ENCODE data around the gene AP3S2. TPM values are rescaled to one million over a fixed set of nuclear protein-coding genes. Genes with fewer than 3 reads are reported as not detected.
A peak's percentile ranks its signal among the peaks of the same experiment; 100 is the strongest.

AP3S2 gene
- total and polyA plus RNA-seq, 12 donors = 10.8 to 110 (median 60.8) TPM

GRCh38 chr15:89912145-89912673 is 18.4 kb upstream of the AP3S2 start:
- peak overlapping the region in 3 of 5 donors; percentile 51 to 77 (median 60) for H3K27ac ChIP-seq
- H3K4me1 ChIP-seq (replicated peaks in 1 of 2) = peaks cover 8 to 15% of the 10 kb centered on the region in 2 donors
- no peak for TF ChIP-seq CTCF (IDR thresholded peaks at IDR 0.05)
- no peak for TF ChIP-seq POLR2A (IDR thresholded peaks at IDR 0.05)
- H3K27me3 ChIP-seq = no peaks in the 10 kb centered on the region
- H3K4me3 ChIP-seq = peak overlapping the region in 3 of 4 donors; percentile 18 to 91 (median 79)
- no peaks in the 10 kb centered on the region for H3K36me3 ChIP-seq (replicated peaks in 1 of 2)
- WGBS, 4 donors = 4 to 20% (median 9%) methylated on average over 5 to 36 of the region's 36 CpGs
- peak in 6 of 7 donors; percentile 24 to 46 (median 32) for DNase-seq
- intact Hi-C loops (cut with DNase I) = no loop called here
- no peaks in the 10 kb centered on the region for H3K9me3 ChIP-seq (replicated peaks in 1 of 3)

GRCh38 chr15:89910891-89911626 is 17.3 kb upstream of the AP3S2 start:
- Histone ChIP-seq H3K27me3 (no peaks in the 10 kb centered on the region), H3K4me3 (no peak overlapping the region), H3K36me3 (replicated peaks in 1 of 2) (no peaks in the 10 kb centered on the region), H3K27ac (no peak overlapping the region), H3K9me3 (replicated peaks in 1 of 3) (no peaks in the 10 kb centered on the region), H3K4me1 (replicated peaks in 1 of 2) (peaks cover 8 to 15% of the 10 kb centered on the region in 2 donors)
- WGBS, 4 donors = 75 to 82% (median 78%) methylated on average over 6 of the region's 6 CpGs
- TF ChIP-seq POLR2A (IDR thresholded peaks at IDR 0.05) (no peak), CTCF (IDR thresholded peaks at IDR 0.05) (no peak)
- intact Hi-C loops (cut with DNase I) = no loop called here
- DNase-seq = peak in 1 of 7 donors; percentile 14

- intact Hi-C loops (cut with DNase I) = loop anchor here in 1 of 2 donors (10.0 kb wide), 1 partner anchor 175 kb away; no protein-coding TSS in a partner anchor
- H3K27me3 ChIP-seq = no peaks in the 10 kb centered on the region
- no peak for DNase-seq
- H3K36me3 ChIP-seq (replicated peaks in 1 of 2) = no peaks in the 10 kb centered on the region
- no peak overlapping the region for H3K4me3 ChIP-seq
- H3K27ac ChIP-seq = no peak overlapping the region
- TF ChIP-seq POLR2A (IDR thresholded peaks at IDR 0.05) (no peak), CTCF (IDR thresholded peaks at IDR 0.05) (no peak)
- 80 to 87% (median 86%) methylated on average over 1 of the region's 2 CpGs; no CpG with 5 or more reads in 1 of the 4 donors for WGBS, 4 donors
- peaks cover 8 to 15% of the 10 kb centered on the region in 2 donors for H3K4me1 ChIP-seq (replicated peaks in 1 of 2)
- no peaks in the 10 kb centered on the region for H3K9me3 ChIP-seq (replicated peaks in 1 of 3)
These were observed 15.8 kb upstream of the AP3S2 start for GRCh38 chr15:89909611-89910010.

DNA sequence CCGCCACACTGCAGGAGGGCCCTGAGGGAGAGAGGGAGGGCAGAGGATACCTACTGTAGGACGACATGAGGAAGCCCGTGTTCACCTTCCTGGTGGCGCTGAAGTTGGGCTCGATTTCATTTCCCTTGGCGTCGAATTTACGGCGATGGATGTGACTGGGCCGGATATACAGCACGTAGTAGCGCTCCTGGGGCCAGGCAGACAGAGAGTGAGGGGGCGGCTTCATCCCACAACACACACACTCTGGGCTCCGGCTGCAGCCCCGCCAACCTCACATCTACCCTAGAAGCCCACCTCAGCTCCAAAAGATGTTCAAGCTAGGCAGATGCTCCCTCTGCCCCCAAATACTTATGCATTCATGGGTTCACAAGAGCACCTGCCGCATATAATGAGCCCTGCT is 14.4 kb upstream of the AP3S2 start:
- peak in 1 of 7 donors; percentile 42 for DNase-seq
- H3K27me3 ChIP-seq = no peaks in the 10 kb centered on the region
- H3K27ac ChIP-seq = no peak overlapping the region
- H3K9me3 ChIP-seq (replicated peaks in 1 of 3) = no peaks in the 10 kb centered on the region
- H3K4me1 ChIP-seq (replicated peaks in 1 of 2) = peaks cover 8 to 13% of the 10 kb centered on the region in 2 donors
- intact Hi-C loops (cut with DNase I) = loop anchor here in 1 of 2 donors (10.0 kb wide), 1 partner anchor 177 kb away; no protein-coding TSS in a partner anchor
- H3K36me3 ChIP-seq (replicated peaks in 1 of 2) = peaks cover 0 to 11% of the 10 kb centered on the region in 2 donors
- TF ChIP-seq CTCF (IDR thresholded peaks at IDR 0.05) (no peak), POLR2A (IDR thresholded peaks at IDR 0.05) (no peak)
- WGBS, 4 donors = 93 to 97% (median 95%) methylated on average over 13 to 16 of the region's 16 CpGs
- no peak overlapping the region for H3K4me3 ChIP-seq

All from adrenal gland (tissue), 12 donors.